HG03039 (cell line): Measurements from ENCODE around the gene HOXD8.

ENCODE experiments used
- ATAC-seq: cut with Tn5 transposase; IDR thresholded peaks from one replicate; pipeline ENCODE4 v1.9.1; 2021; ENCODE audit warnings: mild to moderate bottlenecking, moderate library complexity; ENCODE audit not compliant: unreplicated experiment

HOXD8 gene

GRCh38 chr2:176114930-176115625 is 14.4 kb upstream of the HOXD8 start:
- no peak for ATAC-seq

GRCh38 chr2:176115883-176116813 is 13.4 kb upstream of the HOXD8 start, which contains the start of gene HOXD10:
Gene HOXD10, plus strand, starts transcription at chr2:176116778. Its CDS starts 56 bp downstream, at chr2:176116834.
- ATAC-seq = no peak

GRCh38 chr2:176117162-176117822 is 12.2 kb upstream of the HOXD8 start:
- no peak for ATAC-seq

GRCh38 chr2:176117823-176118371 is 11.6 kb upstream of the HOXD8 start:
- ATAC-seq = no peak

- no peak for ATAC-seq
These were observed 10.7 kb upstream of the HOXD8 start for GRCh38 chr2:176118601-176119339.

GRCh38 chr2:176120364-176121189 is 8.9 kb upstream of the HOXD8 start:
- ATAC-seq = no peak

- no peak for ATAC-seq
These were observed 8.1 kb upstream of the HOXD8 start for GRCh38 chr2:176121190-176122051.

GRCh38 chr2:176122052-176122682 is 7.3 kb upstream of the HOXD8 start:
- no peak for ATAC-seq

GRCh38 chr2:176122683-176123410 is 6.7 kb upstream of the HOXD8 start, which contains the start of gene HOXD9:
Gene HOXD9, plus strand, starts transcription at chr2:176122719. Its CDS starts 50 bp downstream, at chr2:176122769.
- no peak for ATAC-seq

GRCh38 chr2:176123411-176124109 is 5.9 kb upstream of the HOXD8 start:
- no peak for ATAC-seq

GRCh38 chr2:176124110-176124946 is 5.2 kb upstream of the HOXD8 start:
- ATAC-seq = no peak

- no peak for ATAC-seq
These were observed 4.3 kb upstream of the HOXD8 start for GRCh38 chr2:176124947-176125771.

- ATAC-seq = no peak
These were observed 3.8 kb upstream of the HOXD8 start for GRCh38 chr2:176125772-176126054.

GRCh38 chr2:176126929-176127773 is 2.4 kb upstream of the HOXD8 start:
- ATAC-seq = no peak

GRCh38 chr2:176127774-176128072 is 1.8 kb upstream of the HOXD8 start:
- ATAC-seq = no peak
